Vagina (tissue), 2 donors: Measurements from ENCODE around the gene SNAI1.

Experiments
- CTCF ChIP-seq, 3 experiments: fragments of 450-650 bp in 2 of 3; fragments of 200-600 bp in 1 of 3; sonication (generic) in 1 of 3; IDR thresholded peaks; one replicate each; pipeline ENCODE4 v1.5.1; 2017 to 2019; ENCODE audit warnings: antibody characterized with exemption in 3 of 3, mild to moderate bottlenecking in 2 of 3, moderate library complexity in 2 of 3
- POLR2A ChIP-seq, 2 donors: fragments of 450-650 bp; IDR thresholded peaks; one replicate each; pipeline ENCODE4 v1.6.1; 2017; ENCODE audit warnings: antibody characterized with exemption in 2 of 2, mild to moderate bottlenecking in 2 of 2, moderate library complexity in 2 of 2

- TF ChIP-seq CTCF (IDR thresholded peaks at IDR 0.05) (no peak), POLR2A (IDR thresholded peaks at IDR 0.05) (no peak)
Observed at GRCh38 chr20:49999329-49999728, 16.5 kb downstream of the SNAI1 start.
